Tibial artery (tissue), 4 donors: ENCODE data around the gene SYT13.
"Not testable (repeated sequence)": the region's sequence is repeated elsewhere in the genome, so short reads cannot be mapped to it uniquely, and the experiment has no call there.

ENCODE experiments used
- DNase-seq, 2 donors: peaks; one replicate each; pipeline ENCODE4 v3.0.0-alpha.2; 2019
- H3K27ac ChIP-seq, 2 donors: fragments of 200-600 bp; sonication (generic) in 1 of 2; 1 replicate in 1 of 2; 2 replicates in 1 of 2; pipeline ENCODE4 v1.5.1; 2018 to 2019; ENCODE audit warnings: mild to moderate bottlenecking in 1 of 2
- H3K27me3 ChIP-seq, 2 donors: fragments of 200-600 bp; sonication (generic) in 1 of 2; one replicate each; pipeline versions ENCODE4 v1.5.1 to v1.6.0; 2016 to 2019
- H3K36me3 ChIP-seq, 3 donors: fragments of 200-600 bp; sonication (generic) in 2 of 3; one replicate each; pipeline ENCODE4 v1.5.1; 2016 to 2019; ENCODE audit warnings: mild to moderate bottlenecking in 2 of 3
- H3K4me1 ChIP-seq, 4 donors: fragments of 200-600 bp; sonication (generic) in 2 of 4; 1 replicate in 3 of 4; 2 replicates in 1 of 4; pipeline ENCODE4 v1.5.1; 2016 to 2019
- H3K4me3 ChIP-seq, 2 donors: fragments of 200-600 bp; sonication (generic) in 1 of 2; 1 replicate in 1 of 2; 2 replicates in 1 of 2; pipeline ENCODE4 v1.5.1; 2018 to 2019; ENCODE audit warnings: mild to moderate bottlenecking in 2 of 2
- H3K9me3 ChIP-seq, 3 donors: fragments of 200-600 bp; sonication (generic) in 1 of 3; one replicate each; pipeline ENCODE4 v1.5.1; 2016 to 2019
- CTCF ChIP-seq, 2 experiments: fragments of 200-600 bp in 1 of 2; fragments of 450-650 bp in 1 of 2; IDR thresholded peaks; one replicate each; pipeline ENCODE4 v1.5.1; 2017 to 2019; ENCODE audit warnings: antibody characterized with exemption in 2 of 2, mild to moderate bottlenecking in 1 of 2, moderate library complexity in 1 of 2
- intact Hi-C: fragments of 100-400 bp; cut with DNase I; formaldehyde crosslinking; loops from one replicate; pipeline ENCODE4 v1.15.0; 2023; ENCODE audit warnings: low total_unique reads

The SYT13 gene

GRCh38 chr11:45300715-45301114, 14.6 kb upstream of the SYT13 start:
- Histone ChIP-seq H3K4me3 (no peak overlapping the region), H3K27ac (no peak overlapping the region), H3K9me3 (no peaks in the 10 kb centered on the region), H3K4me1 (no peaks in the 10 kb centered on the region), H3K36me3 (no peaks in the 10 kb centered on the region), H3K27me3 (peaks cover 0 to 7% of the 10 kb centered on the region in 2 donors)
- intact Hi-C loops, result no loop called here
- TF ChIP-seq CTCF (IDR thresholded peaks at IDR 0.05), result no peak
- no peak for DNase-seq

GRCh38 chr11:45298718-45299117, 12.6 kb upstream of the SYT13 start:
- no peaks in the 10 kb centered on the region for H3K4me1 ChIP-seq
- no peaks in the 10 kb centered on the region for H3K9me3 ChIP-seq
- TF ChIP-seq CTCF (IDR thresholded peaks at IDR 0.05), result no peak
- DNase-seq, result no peak
- no peak overlapping the region for H3K4me3 ChIP-seq
- no peak overlapping the region for H3K27ac ChIP-seq
- intact Hi-C loops, result no loop called here
- H3K36me3 ChIP-seq, result no peaks in the 10 kb centered on the region
- peaks cover 0 to 7% of the 10 kb centered on the region in 2 donors for H3K27me3 ChIP-seq

- no peak overlapping the region for H3K4me3 ChIP-seq
- H3K4me1 ChIP-seq, result no peaks in the 10 kb centered on the region
- no peak overlapping the region for H3K27ac ChIP-seq
- TF ChIP-seq CTCF (IDR thresholded peaks at IDR 0.05), result no peak
- peaks cover 0 to 14% of the 10 kb centered on the region in 2 donors for H3K27me3 ChIP-seq
- H3K36me3 ChIP-seq, result no peaks in the 10 kb centered on the region
- no peak for DNase-seq
- intact Hi-C loops, result no loop called here
- H3K9me3 ChIP-seq, result no peaks in the 10 kb centered on the region
Observed at GRCh38 chr11:45296075-45296474, 9.9 kb upstream of the SYT13 start.

GRCh38 chr11:45294499-45294898, 8.4 kb upstream of the SYT13 start:
- DNase-seq, result no peak
- TF ChIP-seq CTCF (IDR thresholded peaks at IDR 0.05), result no peak
- Histone ChIP-seq H3K4me3 (no peak overlapping the region), H3K9me3 (no peaks in the 10 kb centered on the region), H3K36me3 (no peaks in the 10 kb centered on the region), H3K27ac (no peak overlapping the region), H3K4me1 (no peaks in the 10 kb centered on the region), H3K27me3 (peaks cover 0 to 24% of the 10 kb centered on the region in 2 donors)
- intact Hi-C loops, result no loop called here

GRCh38 chr11:45293566-45294192, 7.5 kb upstream of the SYT13 start:
- DNase-seq, result peak; percentile 75 to 88
- H3K4me3 ChIP-seq, H3K36me3 ChIP-seq, H3K27ac ChIP-seq, H3K4me1 ChIP-seq, H3K9me3 ChIP-seq: not testable (repeated sequence)
- peak; percentile 52 to 63 for TF ChIP-seq CTCF (IDR thresholded peaks at IDR 0.05)
- H3K27me3 ChIP-seq, result peaks cover 0 to 30% of the 10 kb centered on the region in 2 donors
- intact Hi-C loops, result loop anchor here (2.0 kb wide), 1 partner anchor 183 kb away; no protein-coding TSS in a partner anchor
